KMS-11 (cell line): ENCODE data around the gene SPACDR.

Experiments
- H2AFZ ChIP-seq: fragments of 200-600 bp; sonication (generic); 2 replicates; pipeline ENCODE4 v1.6.1; 2016; ENCODE audit warnings: antibody characterized with exemption, mixed run types, low read depth
- H3K27ac ChIP-seq: fragments of 200-600 bp; sonication (generic); 2 replicates; pipeline ENCODE4 v1.6.1; 2016; ENCODE audit warnings: mild to moderate bottlenecking, mixed run types
- H3K27me3 ChIP-seq: fragments of 200-600 bp; sonication (generic); 2 replicates; pipeline ENCODE4 v1.6.1; 2017; ENCODE audit warnings: mild to moderate bottlenecking, low read depth, mixed run types, moderate library complexity; ENCODE audit not compliant: insufficient read depth
- H3K36me3 ChIP-seq: fragments of 200-600 bp; sonication (generic); 2 replicates; pipeline ENCODE4 v1.6.1; 2017; ENCODE audit warnings: mild to moderate bottlenecking, mixed run types; ENCODE audit not compliant: insufficient read depth
- H3K4me1 ChIP-seq: fragments of 200-600 bp; sonication (generic); 2 replicates; pipeline ENCODE4 v1.6.1; 2016; ENCODE audit warnings: mild to moderate bottlenecking, low read depth, mixed run types; ENCODE audit not compliant: poor library complexity, severe bottlenecking
- H3K4me2 ChIP-seq: fragments of 200-600 bp; sonication (generic); 2 replicates; pipeline ENCODE4 v1.7.0; 2016; ENCODE audit warnings: mild to moderate bottlenecking, mixed run types
- H3K4me3 ChIP-seq: fragments of 200-600 bp; sonication (generic); IDR thresholded peaks from 2 replicates; pipeline ENCODE4 v1.6.1; 2017; ENCODE audit warnings: low read depth, low read length, mixed read lengths; ENCODE audit not compliant: insufficient read depth
- H3K79me2 ChIP-seq: fragments of 200-600 bp; sonication (generic); 2 replicates; pipeline ENCODE4 v1.6.1; 2016; ENCODE audit warnings: low read depth, mixed run types; ENCODE audit not compliant: insufficient read depth
- H3K9ac ChIP-seq: fragments of 200-600 bp; sonication (generic); 2 replicates; pipeline ENCODE4 v1.6.1; 2016; ENCODE audit warnings: mild to moderate bottlenecking, mixed run types
- H4K20me1 ChIP-seq: fragments of 200-600 bp; sonication (generic); 2 replicates; pipeline ENCODE4 v1.6.1; 2016; ENCODE audit warnings: mild to moderate bottlenecking, mixed run types; ENCODE audit not compliant: insufficient read depth
- CTCF ChIP-seq: fragments of 200-600 bp; sonication (generic); conservative IDR thresholded peaks from 2 replicates; pipeline ENCODE4 v1.6.1; 2017; ENCODE audit warnings: low read depth, mild to moderate bottlenecking, antibody characterized with exemption, low read length, moderate library complexity, mixed read lengths

The SPACDR gene

GRCh38 chr7:100464210-100464660, at the start of gene SPACDR:
Gene SPACDR, minus strand, starts transcription at chr7:100464260. Its CDS starts 235 bp downstream, at chr7:100464025.
- Histone ChIP-seq H3K9ac (no peak within 1 kb of the TSS), H4K20me1 (no peaks in the 10 kb centered on the region), H3K4me2 (no peak within 1 kb of the TSS), H2AFZ (no peak within 1 kb of the TSS), H3K36me3 (no peaks in the 10 kb centered on the region), H3K4me1 (no peaks in the 10 kb centered on the region), H3K4me3 (no peak within 1 kb of the TSS), H3K27me3 (no peaks in the 10 kb centered on the region), H3K27ac (no peak within 1 kb of the TSS), H3K79me2 (no peaks in the 10 kb centered on the region)
- TF ChIP-seq CTCF: no peak

GRCh38 chr7:100513212-100513810, 49.3 kb upstream of the SPACDR start:
- no peak overlapping the region for H2AFZ ChIP-seq
- H3K4me1 ChIP-seq: peaks cover 29% of the 10 kb centered on the region
- H4K20me1 ChIP-seq: no peaks in the 10 kb centered on the region
- no peak overlapping the region for H3K4me3 ChIP-seq
- no peaks in the 10 kb centered on the region for H3K36me3 ChIP-seq
- no peaks in the 10 kb centered on the region for H3K27me3 ChIP-seq
- TF ChIP-seq CTCF: no peak
- H3K79me2 ChIP-seq: no peaks in the 10 kb centered on the region
- no peak overlapping the region for H3K27ac ChIP-seq
- no peak overlapping the region for H3K9ac ChIP-seq
- H3K4me2 ChIP-seq: no peak overlapping the region

GRCh38 chr7:100510437-100511239, 46.6 kb upstream of the SPACDR start:
- no peak for TF ChIP-seq CTCF
- H3K4me3 ChIP-seq: no peak overlapping the region
- no peaks in the 10 kb centered on the region for H3K27me3 ChIP-seq
- peaks cover 10% of the 10 kb centered on the region for H3K4me1 ChIP-seq
- H3K27ac ChIP-seq: no peak overlapping the region
- H2AFZ ChIP-seq: no peak overlapping the region
- H3K79me2 ChIP-seq: no peaks in the 10 kb centered on the region
- H3K36me3 ChIP-seq: no peaks in the 10 kb centered on the region
- no peak overlapping the region for H3K4me2 ChIP-seq
- H3K9ac ChIP-seq: no peak overlapping the region
- no peaks in the 10 kb centered on the region for H4K20me1 ChIP-seq

GRCh38 chr7:100509231-100509630, 45.2 kb upstream of the SPACDR start:
- no peak overlapping the region for H3K4me3 ChIP-seq
- no peak overlapping the region for H2AFZ ChIP-seq
- no peak overlapping the region for H3K4me2 ChIP-seq
- no peaks in the 10 kb centered on the region for H3K4me1 ChIP-seq
- no peaks in the 10 kb centered on the region for H3K36me3 ChIP-seq
- H3K9ac ChIP-seq: no peak overlapping the region
- no peaks in the 10 kb centered on the region for H3K27me3 ChIP-seq
- no peak for TF ChIP-seq CTCF
- no peak overlapping the region for H3K27ac ChIP-seq
- no peaks in the 10 kb centered on the region for H4K20me1 ChIP-seq
- H3K79me2 ChIP-seq: no peaks in the 10 kb centered on the region
